Psoas muscle (tissue), 8 donors: ENCODE measurements around the gene CYB561D2. TPM values are rescaled to one million over a fixed set of nuclear protein-coding genes. Genes with fewer than 3 reads are reported as not detected.

Experiments
- ATAC-seq, 4 donors: fragments of 200-7000 bp; cut with Tn5 transposase; one replicate each; pipeline ENCODE4 v1.9.1; 2020; ENCODE audit warnings: moderate library complexity in 3 of 4, mild to moderate bottlenecking in 2 of 4
- DNase-seq, 2 donors: peaks; one replicate each; pipeline ENCODE4 v3.0.0-alpha.2; 2020
- H3K27ac ChIP-seq: fragments of 200-600 bp; one replicate; pipeline ENCODE4 v1.8.0; 2022
- H3K27me3 ChIP-seq, 3 donors: fragments of 200-600 bp in 1 of 3; one replicate each; pipeline versions ENCODE4 v1.6.1 to v1.8.0; 2013 to 2022; ENCODE audit warnings: low read length in 2 of 3, mild to moderate bottlenecking in 2 of 3, moderate library complexity in 1 of 3; ENCODE audit not compliant: insufficient read depth in 3 of 3
- H3K36me3 ChIP-seq, 2 donors: fragments of 200-600 bp in 1 of 2; one replicate each; pipeline versions ENCODE4 v1.6.1 to v1.8.0; 2013 to 2022; ENCODE audit warnings: low read depth in 1 of 2, mild to moderate bottlenecking in 1 of 2, moderate library complexity in 1 of 2; ENCODE audit not compliant: insufficient read depth in 1 of 2
- H3K4me1 ChIP-seq: fragments of 200-600 bp; one replicate; pipeline ENCODE4 v1.8.0; 2022
- H3K4me3 ChIP-seq: fragments of 200-600 bp; one replicate; pipeline ENCODE4 v1.8.0; 2022; ENCODE audit warnings: mild to moderate bottlenecking
- H3K9me3 ChIP-seq: fragments of 200-600 bp; one replicate; pipeline ENCODE4 v1.8.0; 2022
- CTCF ChIP-seq: fragments of 200-600 bp; IDR thresholded peaks from one replicate; pipeline ENCODE4 v1.8.0; 2022; ENCODE audit warnings: antibody characterized with exemption
- WGBS, 3 donors: extraction: QIAGEN DNeasy Blood & Tissue Kit; methylation state at CpG; one replicate each; pipeline versions ENCODE4 v1.1.6 to v1.1.7; 2013; 5-methylcytosine and 5-hydroxymethylcytosine counted together
- intact Hi-C, 2 donors: fragments of 100-400 bp; cut with DNase I; formaldehyde crosslinking; loops; one replicate each; pipeline versions ENCODE4 v1.11.0 to v1.14.2; 2022
- polyA plus RNA-seq, 3 donors: library from polyadenylated mRNA; stranded (reverse); fragments of 200-250 nt; gene quantifications; one replicate each; pipeline ENCODE4 v1.2.3, GENCODE V29; 2013
- total RNA-seq, 4 donors: library from RNA; stranded (reverse); fragmentation: NEBNext Ultra II Directional in 2 of 4; extraction: Animal tissue kit (Norgen Biotek cat#: 25700) in 2 of 4; gene quantifications; one replicate each; pipeline versions ENCODE4 v1.2.1 to v1.2.4, GENCODE V29; 2021 to 2023
- donor health status: healthy with polysubstance abuse.
- donor health status: DM: no; HTN: no; CAD: no; lungs with moderate emphysema.
- donor health status: Bipolar disorder and iron deficiency.
- donor health status: healthy.
- donor health status: DM: yes; HTN: yes; CAD: no.
- donor health status: DM: no; HTN: no; CAD: no.
- donor health status: DM: no; HTN: no; CAD: no.
- donor health status: DM: yes; HTN: yes; CAD: no.

Gene CYB561D2
- total and polyA plus RNA-seq, 7 donors, result 5.7 to 34.8 (median 9.2) TPM

- 39 to 45% (median 41%) methylated on average over 23 to 24 of the region's 24 CpGs for WGBS, 3 donors
- Histone ChIP-seq H3K36me3 (peaks cover 4 to 38% of the 10 kb centered on the region in 2 donors), H3K4me3 (peak overlapping the region; percentile 82), H3K27ac (peak overlapping the region; percentile 95), H3K9me3 (no peaks in the 10 kb centered on the region), H3K4me1 (peaks cover 44% of the 10 kb centered on the region), H3K27me3 (no peaks in the 10 kb centered on the region)
- no peak for ATAC-seq
- DNase-seq, result no peak
- no peak for TF ChIP-seq CTCF
- intact Hi-C loops, result no loop called here
Observed at GRCh38 chr3:50358355-50358910, 7.8 kb downstream of the CYB561D2 start.

GRCh38 chr3:50358911-50359759 is 8.5 kb downstream of the CYB561D2 start, which contains the start of gene TMEM115:
TSS of gene TMEM115 (minus strand) at chr3:50359521. CDS start at chr3:50359063, 458 bp downstream.
- 0 to 1% (median 1%) methylated on average over 53 to 64 of the region's 64 CpGs for WGBS, 3 donors
- intact Hi-C loops, result no loop called here
- peaks cover 37% of the 10 kb centered on the region for H3K4me1 ChIP-seq

DNA sequence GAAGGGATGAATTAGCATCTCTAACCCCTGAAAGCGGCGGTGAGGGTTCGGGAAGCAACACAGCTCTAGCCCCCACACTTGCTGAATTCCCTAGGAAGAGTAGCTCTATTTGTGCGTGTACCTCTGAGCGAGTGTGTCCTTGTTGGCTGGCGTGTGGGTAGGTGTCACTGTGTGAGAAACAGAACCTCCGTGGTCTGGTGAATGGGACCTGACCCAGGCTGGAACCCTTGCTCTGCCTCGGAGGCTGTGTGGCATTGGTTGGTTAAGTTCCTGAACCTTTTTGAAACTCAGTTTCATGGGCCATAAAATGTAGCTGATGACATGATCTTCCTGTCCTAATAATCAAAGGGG is 9.1 kb downstream of the CYB561D2 start:
- intact Hi-C loops, result no loop called here
- Histone ChIP-seq H3K4me1 (peaks cover 37% of the 10 kb centered on the region), H3K27me3 (no peaks in the 10 kb centered on the region), H3K9me3 (no peaks in the 10 kb centered on the region), H3K4me3 (peak overlapping the region; percentile 82), H3K36me3 (peaks cover 0 to 25% of the 10 kb centered on the region in 2 donors), H3K27ac (peak overlapping the region; percentile 36)
- ATAC-seq, result peak in 2 of 4 donors; percentile 1 to 3
- no peak for DNase-seq
- no peak for TF ChIP-seq CTCF
- 25 to 29% (median 28%) methylated on average over 8 of the region's 8 CpGs for WGBS, 3 donors

More at GRCh38 chr3:50358911-50359759, 8.5 kb downstream of the CYB561D2 start, which contains the start of gene TMEM115:
- H3K36me3 ChIP-seq, result peaks cover 0 to 31% of the 10 kb centered on the region in 2 donors
- no peaks in the 10 kb centered on the region for H3K27me3 ChIP-seq
- no peak for TF ChIP-seq CTCF
- ATAC-seq (peak; percentile 96 to 98 (median 96)), DNase-seq (peak; percentile 96 to 98)
- peak within 1 kb of the TSS; percentile 82 for H3K4me3 ChIP-seq
- H3K9me3 ChIP-seq, result no peaks in the 10 kb centered on the region
- H3K27ac ChIP-seq, result peak within 1 kb of the TSS; percentile 95

GRCh38 chr3:50364573-50365079 is 14.0 kb downstream of the CYB561D2 start:
- Histone ChIP-seq H3K4me3 (peak overlapping the region; percentile 57), H3K4me1 (no peaks in the 10 kb centered on the region), H3K36me3 (no peaks in the 10 kb centered on the region), H3K27ac (no peak overlapping the region), H3K27me3 (no peaks in the 10 kb centered on the region), H3K9me3 (no peaks in the 10 kb centered on the region)
- ATAC-seq (peak; percentile 14 to 51 (median 34)), DNase-seq (peak in 1 of 2 donors; percentile 63)
- no peak for TF ChIP-seq CTCF
- intact Hi-C loops, result loop anchor here in 1 of 2 donors (5.0 kb wide), 1 partner anchor 173 kb away; no protein-coding TSS in a partner anchor
- WGBS, 3 donors, result 28 to 39% (median 32%) methylated on average over 45 to 48 of the region's 48 CpGs
